T1000 (cell line): ENCODE data around the gene CUX1.
"Not testable (repeated sequence)": the region's sequence is repeated elsewhere in the genome, so short reads cannot be mapped to it uniquely, and the experiment has no call there.

ENCODE experiments used
- DNase-seq: peaks from one replicate; lab custom pipeline; 2025; ENCODE audit warnings: mixed read lengths; lab: John Stamatoyannopoulos, UW

Gene CUX1

DNA sequence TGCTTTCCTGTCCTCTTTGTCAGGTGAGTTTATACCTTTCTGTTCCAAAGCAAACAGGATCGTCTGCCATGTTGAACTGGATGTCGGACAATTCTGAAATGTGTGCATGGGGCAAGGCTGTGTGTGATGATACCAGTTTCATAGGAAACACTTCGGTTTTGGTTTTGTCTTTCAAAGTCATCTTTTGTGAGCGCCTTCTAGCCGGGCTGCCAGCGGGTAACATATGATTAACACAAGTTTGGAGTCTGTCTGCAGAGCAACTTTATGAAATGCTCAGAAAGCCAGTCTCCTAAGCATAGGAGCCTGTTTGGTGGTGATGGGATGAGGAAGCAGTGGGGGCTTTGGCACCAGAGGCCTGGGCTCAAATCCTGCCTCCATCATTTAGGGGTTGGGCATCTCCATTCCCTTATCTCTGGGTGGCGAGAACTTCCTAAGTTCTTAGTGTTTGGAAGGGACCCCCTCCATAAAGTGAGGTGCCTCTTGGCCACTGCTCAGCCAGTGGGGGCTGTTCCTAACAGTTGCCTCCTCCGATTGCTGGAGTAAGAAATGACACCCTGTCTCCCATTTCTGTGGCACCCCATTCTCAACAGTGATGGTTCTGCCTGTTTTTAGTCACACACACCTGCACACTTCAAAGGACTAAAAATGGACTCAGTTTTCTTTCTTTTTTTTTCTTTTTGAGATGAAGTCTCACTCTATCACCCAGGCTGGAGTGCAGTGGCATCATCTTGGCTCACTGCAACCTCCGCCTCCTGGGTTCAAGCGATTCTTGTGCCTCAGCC, 36.8 kb downstream of the CUX1 start:
- no peak for DNase-seq

DNA sequence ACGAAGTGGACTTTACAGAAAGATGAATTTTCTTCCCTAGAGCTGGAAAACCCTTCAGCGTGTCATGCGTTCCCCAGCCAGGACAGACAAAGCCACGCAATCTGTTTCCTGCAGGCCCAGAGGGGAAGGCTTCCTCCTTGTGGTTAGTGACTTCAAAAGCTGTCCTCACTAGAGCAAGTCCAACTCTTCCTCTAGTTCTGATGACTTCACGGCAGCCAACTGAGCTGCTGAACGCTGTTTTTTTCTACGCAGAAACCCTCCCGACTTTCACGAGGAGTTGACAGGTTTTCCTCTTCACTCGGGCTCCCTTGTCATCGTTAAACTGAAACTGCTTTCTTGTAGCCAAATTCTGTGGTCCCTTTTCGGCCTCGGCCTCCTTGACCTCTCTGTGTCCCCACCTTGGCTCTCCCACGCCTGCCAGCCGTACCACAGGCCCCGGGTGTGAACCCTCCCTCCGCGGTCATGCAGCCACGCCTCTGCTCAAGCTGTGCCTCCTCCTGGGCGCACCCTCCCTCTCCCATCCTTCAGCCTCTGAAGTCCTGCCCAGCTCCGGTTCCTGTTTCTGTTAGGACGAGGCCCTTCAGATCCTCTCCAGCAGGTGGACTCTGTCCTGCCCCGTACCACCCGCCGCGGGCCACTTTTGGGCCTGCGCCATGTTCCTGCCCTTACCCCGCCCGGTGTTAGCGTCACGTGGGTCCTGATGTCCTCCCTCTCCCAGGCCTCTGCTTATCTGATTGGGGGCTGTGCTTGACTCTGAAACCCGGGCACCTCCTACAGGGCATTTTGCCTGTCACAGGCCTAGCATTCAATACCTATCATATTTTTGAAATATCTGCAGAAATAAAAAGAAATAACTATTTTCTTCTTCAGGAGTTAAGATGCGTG, 39.3 kb downstream of the CUX1 start:
- DNase-seq = peak; percentile 87

DNA sequence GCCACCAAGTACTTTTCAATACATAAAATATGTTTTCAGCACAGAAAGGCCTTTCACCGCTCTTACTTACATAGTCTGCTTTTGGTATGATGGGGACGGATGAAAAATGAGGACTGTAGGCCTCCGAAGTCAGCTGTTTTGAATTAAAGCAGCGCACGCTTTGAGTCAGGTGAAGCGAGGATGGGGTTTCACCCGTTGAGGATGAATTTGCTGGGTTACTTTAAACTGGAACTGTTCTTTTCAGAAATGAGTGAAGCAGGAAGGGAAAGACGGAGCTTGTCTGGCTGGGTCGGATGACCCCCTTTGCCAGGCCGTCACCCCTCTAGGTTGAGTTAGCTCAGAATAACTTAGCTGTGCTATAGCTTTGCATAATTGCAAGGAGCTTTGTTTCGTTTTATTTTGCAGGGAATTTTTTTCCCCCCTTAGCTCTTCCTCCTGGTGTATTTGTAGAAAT, 40.0 kb downstream of the CUX1 start:
- no peak for DNase-seq

DNA sequence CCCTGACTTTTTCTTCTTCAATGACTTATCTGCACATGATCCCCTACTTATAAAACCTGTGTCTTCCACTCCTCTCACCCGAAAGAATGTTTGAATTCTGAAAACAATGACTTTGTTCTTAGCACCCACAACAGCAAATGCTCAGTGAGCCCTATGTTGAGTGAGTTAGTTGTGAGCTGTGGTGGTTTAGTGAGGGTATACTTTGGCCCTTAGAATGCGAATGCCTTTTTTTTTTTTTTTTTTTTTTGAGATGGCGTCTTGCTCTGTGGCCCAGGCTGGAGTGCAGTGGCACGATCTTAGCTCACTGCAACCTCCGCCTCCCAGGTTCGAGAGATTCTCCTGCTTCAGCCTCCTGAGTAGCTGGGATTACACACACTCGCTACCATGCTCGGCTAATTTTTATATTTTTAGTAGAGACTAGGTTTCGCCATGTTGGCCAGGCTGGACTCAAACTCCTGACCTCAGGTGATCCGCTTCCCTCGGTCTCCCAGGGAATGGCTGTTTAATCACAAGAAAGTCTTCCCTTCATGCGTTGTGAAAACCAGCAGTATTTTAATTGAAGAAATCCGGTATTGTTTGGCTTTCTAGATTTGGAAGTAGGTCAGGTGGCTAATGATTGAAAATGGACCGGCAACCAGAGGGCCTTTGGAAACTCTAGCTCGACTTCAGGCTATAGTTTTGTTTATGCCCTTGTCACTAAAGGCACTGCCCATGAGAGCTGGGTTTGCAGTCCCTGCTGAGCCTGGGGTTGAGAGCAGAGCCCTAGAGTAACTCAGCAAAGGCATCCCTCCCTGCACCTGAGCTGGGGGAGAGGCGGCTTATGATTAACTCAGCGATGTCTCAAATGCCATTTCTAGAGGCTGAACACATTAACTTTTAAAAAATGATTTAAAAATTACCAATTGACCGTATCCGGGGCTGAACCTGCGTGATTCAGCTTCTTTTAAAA, 41.3 kb downstream of the CUX1 start:
- DNase-seq = no peak

DNA sequence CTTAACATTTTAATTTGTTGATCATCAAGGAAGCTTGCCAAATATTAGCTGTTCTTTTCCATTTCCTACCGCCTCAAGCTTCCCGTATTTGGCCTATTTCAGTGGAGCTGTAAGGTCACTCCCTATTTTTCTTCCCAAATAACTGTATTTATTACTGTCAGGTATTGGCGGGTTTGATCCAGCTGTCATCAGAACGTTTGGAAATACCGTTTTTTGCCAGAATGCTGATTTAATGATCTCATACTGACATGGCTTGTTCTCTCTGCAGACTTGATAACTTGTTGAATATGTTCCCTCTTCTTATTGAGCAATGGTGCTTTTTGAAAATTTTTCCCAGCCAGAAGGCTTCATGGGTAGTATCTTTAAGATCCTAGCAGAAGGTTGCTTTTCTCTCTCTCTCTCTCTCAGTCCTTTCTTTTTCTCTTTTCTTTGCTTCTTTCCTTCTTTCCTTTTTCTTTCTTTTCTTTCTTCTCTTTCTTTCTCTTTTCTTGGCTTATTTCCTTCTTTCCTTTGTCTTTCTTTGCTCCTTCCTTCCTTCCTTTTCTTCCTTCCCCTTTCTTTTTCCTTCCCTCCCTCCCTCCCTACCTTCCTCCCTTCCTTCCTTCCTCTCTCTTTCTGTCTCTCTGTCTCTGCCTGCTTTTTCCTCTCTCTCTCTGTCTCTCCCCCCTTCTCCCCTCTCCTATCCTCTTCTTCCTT, 42.1 kb downstream of the CUX1 start:
- DNase-seq = no peak

DNA sequence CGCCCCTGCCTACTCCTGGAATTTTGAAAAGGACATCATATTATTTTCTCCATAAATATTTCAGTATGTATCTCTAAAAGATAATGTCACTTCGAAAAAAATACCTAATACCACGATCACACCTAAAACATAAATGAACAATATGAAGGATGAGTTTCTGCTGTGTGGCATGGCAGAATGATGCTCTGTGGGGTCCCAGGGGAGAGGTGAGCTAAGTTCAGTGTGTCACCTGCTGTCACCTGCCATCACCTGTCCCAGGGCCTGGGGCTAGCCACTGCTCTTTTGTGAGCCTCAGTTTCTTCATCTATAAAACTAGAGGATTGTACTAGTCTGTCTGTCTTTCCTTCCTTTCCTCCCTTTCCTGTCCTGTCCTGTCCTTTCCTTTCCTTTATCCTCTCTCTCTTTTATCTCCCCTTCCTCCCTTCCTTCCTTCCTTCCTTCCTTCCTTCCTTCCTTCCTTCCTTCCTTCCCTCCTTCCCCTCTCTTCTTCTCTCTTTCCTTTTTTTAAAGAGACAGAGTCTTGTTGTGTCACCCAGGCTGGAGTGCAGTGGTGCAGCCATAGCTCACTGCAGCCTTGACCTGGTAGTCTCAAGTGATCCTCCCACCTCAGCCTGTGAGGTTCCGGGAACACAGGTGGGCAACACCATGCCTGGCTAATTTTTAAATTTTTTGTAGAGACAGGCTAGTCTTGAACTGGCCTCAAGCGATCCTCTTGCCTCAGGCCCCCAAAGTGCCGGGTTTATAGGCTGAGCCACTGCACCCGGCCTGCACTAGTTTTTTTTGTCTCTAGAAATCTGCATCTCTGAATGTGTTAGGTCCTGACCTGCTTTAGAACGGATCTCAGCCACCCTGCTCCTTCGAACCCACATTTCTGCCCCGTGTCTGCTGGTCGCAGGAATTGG, 43.1 kb downstream of the CUX1 start:
- DNase-seq = no peak

DNA sequence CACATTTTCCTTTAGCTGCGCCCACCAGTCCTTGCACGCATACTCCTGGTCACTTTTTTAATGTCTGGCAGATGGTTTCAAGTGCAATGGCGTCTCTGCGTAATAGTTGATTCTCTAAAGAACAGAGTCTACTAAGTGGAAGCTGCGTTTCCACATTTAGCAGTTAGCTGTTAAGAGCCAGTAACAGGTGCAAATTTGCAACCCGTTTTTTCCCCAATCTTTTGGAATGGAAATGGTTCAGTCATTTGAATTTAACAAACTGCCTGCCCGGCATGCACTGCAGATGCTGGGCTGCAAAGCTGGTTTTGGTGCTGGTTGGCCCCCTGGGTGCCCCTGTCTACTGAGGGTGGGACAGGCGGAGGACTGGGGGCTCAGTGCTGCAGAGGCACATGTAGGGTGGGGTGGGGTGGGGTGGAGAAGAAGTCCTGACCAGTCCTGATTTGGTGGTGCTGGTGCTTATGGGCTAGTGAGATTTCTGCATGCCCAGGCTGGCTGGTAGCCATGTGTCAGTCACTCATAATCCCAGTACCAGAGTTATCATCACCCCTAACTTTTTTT, 43.9 kb downstream of the CUX1 start:
- DNase-seq = no peak

DNA sequence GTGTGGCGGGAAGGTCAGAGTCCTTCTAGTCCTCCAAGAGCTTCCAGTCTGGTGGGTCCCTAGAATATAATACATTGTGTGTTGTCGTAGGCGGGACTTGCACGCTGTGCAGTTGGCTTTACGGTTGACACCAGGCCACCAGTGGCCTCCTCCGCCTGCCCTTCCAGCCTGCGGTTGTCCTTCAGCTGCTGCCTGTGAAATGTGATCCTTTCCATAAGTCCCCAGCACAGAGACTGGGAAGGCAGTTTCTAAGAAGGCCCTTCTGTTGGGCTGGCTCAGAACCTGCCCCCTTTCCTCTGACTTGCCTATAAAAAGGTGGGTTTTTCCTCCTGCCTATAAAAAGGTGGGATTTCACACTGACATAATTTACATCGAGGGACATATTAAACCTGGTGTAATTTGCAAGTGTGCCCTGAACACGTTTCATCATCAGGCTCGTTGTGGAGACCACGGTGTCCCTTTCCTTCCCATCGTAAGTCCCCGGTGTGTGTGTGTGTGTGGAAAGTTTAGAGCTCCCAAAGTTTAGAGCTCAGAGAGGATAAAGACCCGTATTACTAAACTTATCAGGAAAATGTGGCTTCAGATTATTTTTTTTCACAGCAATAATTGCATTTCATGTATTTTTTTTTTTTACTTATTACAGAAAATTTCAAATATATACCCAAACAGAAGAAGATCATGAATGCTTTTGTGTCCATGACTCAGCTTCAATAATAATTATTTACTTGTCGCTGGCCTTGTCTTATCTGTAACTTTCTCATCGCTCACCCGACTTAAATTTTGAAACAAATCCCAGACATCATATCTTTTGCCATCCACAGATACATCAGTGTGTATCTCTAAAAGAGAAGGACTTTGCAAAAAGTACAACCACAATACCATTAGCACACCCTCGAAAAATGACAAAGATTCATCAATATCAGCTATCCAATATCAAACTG, 45.1 kb downstream of the CUX1 start:
- DNase-seq = no peak

DNA sequence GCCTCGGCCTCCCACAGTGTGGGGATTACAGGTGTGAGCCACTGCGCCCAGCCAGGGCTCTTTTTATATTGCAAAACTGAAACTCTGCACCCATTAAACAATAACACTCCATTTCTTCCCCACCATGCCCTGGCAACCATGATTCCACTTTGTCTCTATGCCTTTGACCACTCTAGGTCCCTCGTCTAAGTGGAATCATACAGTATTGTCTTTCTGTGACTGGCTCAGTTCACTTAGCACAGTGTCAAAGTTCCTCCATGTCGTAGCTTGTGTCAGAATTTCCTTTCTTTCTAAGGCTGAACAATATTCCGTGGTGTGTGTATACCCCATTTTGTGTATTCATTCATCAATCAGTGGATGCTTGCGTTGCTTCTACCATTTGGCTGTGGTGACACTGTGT, 46.2 kb downstream of the CUX1 start:
- no peak for DNase-seq

DNA sequence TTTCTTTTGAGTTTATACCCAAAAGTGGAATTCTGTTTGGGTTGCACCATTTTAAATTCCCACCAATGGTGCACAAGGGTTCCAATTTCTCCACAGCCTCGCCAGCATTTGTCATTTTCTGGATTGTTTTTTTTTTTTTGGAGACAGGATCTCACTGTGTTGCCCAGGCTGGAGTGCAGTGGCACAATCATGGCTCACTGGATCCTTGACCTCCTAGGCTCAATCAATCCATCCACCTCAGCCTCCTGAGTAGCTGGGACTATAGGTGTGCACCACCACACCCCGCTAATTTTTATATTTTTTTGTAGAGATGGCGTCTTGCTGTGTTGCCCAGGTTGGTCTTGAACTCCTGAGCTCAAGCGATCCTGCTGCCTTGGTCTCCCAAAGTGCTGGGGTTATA, 46.6 kb downstream of the CUX1 start:
- no peak for DNase-seq

DNA sequence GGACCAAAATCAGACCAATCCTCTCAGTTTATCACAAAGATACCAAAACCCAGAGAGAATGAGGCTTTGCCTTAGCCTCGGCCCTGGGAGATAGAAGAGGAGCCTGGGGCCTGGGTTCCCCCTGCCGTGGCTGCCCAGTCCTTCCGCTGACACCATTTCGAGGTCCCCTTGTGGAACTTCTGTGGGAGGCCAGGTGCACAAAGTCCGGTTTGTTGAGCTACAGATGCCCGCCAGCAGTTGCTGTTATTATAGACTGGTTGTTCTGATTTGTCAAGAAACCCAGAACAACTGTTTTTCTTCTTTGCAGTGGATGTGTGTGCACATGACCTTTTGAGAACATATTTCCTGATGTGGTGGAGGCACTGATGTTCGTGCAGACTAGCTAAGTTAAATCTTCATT, 47.6 kb downstream of the CUX1 start:
- DNase-seq = no peak

DNA sequence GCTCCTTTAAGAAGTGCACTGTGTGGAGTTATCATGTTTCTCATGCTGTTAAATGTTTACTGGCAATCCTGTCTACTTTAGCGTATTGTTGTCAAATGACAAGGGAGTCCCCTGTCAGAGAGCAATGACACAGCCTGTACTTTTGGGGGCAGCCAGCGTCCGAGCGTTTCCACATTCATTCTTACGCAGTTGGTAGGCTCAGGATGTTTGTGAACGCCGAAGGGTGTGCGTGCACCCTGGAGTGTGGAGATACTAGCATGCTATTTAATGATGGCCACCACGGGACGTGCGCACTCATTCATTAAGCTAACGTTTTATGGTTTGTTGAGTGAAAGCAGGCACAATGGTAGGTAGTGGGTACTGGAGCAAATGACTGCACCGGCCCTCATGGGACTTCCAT, 48.0 kb downstream of the CUX1 start:
- no peak for DNase-seq

DNA sequence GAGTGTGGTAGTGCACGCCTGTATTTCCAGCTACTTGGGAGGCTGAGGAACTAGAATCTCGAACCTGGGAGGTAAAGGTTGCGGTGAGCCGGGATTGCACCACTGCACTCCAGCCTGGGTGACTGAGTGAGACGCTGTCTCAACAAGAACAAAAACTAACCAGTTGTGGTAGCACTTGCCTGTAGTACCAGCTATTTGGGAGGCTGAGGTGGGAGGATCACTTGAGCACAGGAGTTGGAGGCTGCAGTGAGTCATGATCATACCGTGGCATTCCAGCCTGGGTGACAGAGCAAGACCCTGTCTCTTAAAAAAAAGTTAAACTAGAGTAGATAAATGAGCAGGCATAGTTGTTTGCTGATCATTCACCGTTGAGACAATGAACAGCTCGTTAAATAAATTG, 48.9 kb downstream of the CUX1 start:
- no peak for DNase-seq

DNA sequence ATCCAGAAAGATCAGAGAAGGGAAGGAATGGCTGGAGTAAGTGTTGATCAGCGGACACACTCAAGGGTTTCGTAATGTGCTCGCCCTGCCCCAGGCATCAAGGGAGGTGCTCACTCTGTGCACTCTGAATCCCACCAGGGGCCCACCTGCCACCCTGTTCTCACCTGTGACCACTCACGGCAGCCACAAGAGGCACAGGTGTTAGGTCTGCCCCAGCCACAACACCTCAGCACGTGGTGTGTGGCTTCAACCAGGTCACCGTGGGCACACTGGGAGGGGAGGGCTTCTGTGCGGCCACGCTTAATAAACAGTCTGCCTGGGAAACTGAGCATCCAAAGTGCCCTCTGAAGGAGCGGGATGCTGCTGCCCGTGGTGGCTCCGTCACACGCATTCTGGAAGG, 49.8 kb downstream of the CUX1 start:
- no peak for DNase-seq

DNA sequence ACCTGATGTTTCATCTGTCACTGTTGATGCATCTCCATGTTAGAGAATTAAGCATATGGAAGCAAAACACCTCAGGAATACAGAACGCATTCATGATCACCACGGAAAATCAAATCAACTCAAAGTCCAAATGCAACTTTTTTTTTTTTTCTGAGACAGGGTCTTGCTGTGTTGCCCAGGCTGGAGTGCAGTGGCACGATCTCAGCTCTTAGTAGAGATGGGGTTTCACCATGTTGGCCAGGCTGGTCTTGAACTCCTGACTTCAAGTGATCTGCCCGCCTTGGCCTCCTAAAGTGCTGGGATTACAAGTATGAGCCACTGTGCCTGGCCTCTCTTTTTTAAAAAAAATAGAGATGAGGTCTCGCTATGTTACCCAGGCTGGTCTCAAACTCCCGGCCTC, 50.3 kb downstream of the CUX1 start:
- DNase-seq = not testable (repeated sequence)

DNA sequence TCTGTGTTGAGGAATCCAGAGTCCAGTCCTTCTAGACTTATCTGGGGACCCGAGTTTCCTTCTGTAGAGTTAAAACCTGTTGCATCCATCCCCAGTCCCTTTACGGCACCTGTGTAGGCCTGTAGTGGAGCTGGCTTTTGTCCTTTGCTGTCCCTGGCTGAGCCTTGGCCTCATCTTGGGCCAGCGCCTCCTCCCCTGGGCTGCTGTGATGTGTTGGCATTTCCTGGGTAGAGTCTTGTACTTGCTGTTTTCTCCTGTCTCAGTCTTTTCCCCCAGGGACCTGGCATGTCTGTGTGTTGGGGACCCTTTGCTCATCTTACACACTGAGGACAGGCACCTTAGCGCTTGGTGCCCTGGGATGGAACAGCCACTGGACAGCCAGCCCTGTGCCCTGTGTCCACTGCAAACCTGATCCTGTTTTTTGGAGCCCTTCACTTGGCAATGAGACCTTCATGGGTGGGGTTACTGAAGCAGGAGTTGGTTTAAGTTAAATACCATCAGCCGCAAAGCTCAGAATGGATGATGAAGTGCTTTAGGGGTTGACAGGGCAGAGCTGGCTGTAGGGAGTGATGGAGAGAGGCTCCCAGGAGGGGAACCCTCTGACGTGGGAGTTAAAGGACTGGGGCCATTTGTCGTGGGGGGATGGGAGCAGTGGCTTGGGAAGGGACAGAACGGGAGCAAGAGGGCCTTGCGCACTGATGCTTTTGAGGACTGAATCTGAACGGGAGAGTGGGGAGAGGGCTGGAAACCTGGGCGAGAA, 50.9 kb downstream of the CUX1 start:
- no peak for DNase-seq

DNA sequence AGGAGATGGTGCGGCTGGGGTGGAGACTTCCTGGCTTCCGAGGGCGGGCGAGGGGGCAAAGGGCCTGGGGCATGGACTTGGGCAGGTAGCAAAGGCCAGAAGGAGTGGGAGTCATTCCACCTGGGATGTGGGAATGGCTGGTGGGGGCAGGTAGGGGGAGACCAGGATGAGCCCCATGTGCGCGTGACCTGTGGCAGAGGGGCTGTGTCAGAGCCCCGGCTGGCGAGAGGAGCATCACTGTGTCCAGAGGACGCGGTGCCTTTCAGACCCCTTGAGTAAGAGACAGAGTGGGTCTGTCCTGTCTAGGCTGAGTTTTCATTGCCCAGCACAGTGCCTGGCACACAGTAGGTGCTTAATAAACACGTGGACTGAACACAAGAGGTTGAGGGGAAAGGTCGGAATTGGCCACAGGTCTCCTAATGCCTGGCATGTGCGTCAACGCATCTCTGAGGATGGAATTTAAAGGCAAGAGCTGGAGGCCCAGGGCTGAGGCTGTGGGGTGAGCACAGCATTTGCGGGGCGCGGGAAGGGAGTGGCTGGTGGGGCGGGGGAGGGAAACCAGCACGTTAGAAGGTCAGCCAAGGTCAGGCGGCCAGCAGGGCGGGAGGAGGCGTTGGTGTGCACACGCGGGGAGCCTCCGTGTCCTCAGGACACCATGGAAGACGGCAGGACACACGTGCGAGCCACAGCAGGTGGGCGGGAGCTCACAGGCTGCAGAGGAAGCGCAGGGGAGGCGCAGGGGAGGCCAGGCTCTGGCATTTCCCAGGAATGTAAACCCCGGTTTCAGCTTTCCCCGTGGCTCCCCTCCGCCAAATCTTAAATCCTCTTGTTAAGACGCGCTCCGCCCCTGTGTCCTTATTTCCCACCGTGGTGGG, 51.8 kb downstream of the CUX1 start:
- no peak for DNase-seq
